ENCODE measurements around the gene C11orf86. TPM values are rescaled to one million over a fixed set of nuclear protein-coding genes. Genes with fewer than 3 reads are reported as not detected.

C11orf86 gene
- total and polyA plus RNA-seq, 2 experiments from 2014 or later, result 0.21 to 0.74 TPM

DNA sequence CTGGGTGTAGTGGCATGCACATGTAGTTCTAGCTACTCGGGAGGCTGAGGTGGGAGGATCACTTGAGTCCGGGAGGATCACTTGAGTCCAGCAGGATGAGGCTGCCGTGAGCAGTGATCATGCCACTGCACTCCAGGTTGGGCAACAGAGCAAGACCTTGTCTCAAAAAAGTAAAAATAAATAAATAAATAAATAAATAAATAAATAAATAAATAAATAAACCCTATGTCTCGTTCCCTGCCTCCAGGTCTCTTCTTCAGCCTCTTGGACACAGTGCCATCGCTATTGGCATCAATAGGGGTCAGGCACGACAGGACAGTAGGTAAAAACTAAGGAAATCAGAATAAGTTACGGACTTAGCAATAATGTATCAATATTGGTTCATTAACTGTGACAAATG is 24.5 kb downstream of the C11orf86 start:
- no peak for DNase-seq (ENCODE audit: low spot score)
- no peak overlapping the region for H3K4me3 Mint-ChIP-seq
- TF ChIP-seq POLR2AphosphoS5 (IDR thresholded peaks at IDR 0.05; ENCODE audit: low read depth), result no peak
- TF ChIP-seq, protein P1, sequence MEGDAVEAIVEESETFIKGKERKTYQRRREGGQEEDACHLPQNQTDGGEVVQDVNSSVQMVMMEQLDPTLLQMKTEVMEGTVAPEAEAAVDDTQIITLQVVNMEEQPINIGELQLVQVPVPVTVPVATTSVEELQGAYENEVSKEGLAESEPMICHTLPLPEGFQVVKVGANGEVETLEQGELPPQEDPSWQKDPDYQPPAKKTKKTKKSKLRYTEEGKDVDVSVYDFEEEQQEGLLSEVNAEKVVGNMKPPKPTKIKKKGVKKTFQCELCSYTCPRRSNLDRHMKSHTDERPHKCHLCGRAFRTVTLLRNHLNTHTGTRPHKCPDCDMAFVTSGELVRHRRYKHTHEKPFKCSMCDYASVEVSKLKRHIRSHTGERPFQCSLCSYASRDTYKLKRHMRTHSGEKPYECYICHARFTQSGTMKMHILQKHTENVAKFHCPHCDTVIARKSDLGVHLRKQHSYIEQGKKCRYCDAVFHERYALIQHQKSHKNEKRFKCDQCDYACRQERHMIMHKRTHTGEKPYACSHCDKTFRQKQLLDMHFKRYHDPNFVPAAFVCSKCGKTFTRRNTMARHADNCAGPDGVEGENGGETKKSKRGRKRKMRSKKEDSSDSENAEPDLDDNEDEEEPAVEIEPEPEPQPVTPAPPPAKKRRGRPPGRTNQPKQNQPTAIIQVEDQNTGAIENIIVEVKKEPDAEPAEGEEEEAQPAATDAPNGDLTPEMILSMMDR (conservative IDR thresholded peaks at IDR 0.05; ENCODE audit: low read depth in 2 of 2), result no peak
- no peak for TF ChIP-seq CREB1 (CRISPR knock-in tag; IDR thresholded peaks at IDR 0.05; ENCODE audit: low read depth)
- TF ChIP-seq, protein P2, sequence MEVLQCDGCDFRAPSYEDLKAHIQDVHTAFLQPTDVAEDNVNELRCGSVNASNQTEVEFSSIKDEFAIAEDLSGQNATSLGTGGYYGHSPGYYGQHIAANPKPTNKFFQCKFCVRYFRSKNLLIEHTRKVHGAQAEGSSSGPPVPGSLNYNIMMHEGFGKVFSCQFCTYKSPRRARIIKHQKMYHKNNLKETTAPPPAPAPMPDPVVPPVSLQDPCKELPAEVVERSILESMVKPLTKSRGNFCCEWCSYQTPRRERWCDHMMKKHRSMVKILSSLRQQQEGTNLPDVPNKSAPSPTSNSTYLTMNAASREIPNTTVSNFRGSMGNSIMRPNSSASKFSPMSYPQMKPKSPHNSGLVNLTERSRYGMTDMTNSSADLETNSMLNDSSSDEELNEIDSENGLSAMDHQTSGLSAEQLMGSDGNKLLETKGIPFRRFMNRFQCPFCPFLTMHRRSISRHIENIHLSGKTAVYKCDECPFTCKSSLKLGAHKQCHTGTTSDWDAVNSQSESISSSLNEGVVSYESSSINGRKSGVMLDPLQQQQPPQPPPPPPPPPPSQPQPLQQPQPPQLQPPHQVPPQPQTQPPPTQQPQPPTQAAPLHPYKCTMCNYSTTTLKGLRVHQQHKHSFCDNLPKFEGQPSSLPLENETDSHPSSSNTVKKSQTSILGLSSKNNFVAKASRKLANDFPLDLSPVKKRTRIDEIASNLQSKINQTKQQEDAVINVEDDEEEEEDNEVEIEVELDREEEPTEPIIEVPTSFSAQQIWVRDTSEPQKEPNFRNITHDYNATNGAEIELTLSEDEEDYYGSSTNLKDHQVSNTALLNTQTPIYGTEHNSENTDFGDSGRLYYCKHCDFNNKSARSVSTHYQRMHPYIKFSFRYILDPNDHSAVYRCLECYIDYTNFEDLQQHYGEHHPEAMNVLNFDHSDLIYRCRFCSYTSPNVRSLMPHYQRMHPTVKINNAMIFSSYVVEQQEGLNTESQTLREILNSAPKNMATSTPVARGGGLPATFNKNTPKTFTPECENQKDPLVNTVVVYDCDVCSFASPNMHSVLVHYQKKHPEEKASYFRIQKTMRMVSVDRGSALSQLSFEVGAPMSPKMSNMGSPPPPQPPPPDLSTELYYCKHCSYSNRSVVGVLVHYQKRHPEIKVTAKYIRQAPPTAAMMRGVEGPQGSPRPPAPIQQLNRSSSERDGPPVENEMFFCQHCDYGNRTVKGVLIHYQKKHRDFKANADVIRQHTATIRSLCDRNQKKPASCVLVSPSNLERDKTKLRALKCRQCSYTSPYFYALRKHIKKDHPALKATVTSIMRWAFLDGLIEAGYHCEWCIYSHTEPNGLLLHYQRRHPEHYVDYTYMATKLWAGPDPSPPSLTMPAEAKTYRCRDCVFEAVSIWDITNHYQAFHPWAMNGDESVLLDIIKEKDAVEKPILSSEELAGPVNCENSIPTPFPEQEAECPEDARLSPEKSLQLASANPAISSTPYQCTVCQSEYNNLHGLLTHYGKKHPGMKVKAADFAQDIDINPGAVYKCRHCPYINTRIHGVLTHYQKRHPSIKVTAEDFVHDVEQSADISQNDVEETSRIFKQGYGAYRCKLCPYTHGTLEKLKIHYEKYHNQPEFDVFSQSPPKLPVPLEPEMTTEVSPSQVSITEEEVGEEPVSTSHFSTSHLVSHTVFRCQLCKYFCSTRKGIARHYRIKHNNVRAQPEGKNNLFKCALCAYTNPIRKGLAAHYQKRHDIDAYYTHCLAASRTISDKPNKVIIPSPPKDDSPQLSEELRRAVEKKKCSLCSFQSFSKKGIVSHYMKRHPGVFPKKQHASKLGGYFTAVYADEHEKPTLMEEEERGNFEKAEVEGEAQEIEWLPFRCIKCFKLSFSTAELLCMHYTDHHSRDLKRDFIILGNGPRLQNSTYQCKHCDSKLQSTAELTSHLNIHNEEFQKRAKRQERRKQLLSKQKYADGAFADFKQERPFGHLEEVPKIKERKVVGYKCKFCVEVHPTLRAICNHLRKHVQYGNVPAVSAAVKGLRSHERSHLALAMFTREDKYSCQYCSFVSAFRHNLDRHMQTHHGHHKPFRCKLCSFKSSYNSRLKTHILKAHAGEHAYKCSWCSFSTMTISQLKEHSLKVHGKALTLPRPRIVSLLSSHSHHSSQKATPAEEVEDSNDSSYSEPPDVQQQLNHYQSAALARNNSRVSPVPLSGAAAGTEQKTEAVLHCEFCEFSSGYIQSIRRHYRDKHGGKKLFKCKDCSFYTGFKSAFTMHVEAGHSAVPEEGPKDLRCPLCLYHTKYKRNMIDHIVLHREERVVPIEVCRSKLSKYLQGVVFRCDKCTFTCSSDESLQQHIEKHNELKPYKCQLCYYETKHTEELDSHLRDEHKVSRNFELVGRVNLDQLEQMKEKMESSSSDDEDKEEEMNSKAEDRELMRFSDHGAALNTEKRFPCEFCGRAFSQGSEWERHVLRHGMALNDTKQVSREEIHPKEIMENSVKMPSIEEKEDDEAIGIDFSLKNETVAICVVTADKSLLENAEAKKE (CRISPR knock-in tag; IDR thresholded peaks at IDR 0.05), result no peak
- TF ChIP-seq, protein P3, sequence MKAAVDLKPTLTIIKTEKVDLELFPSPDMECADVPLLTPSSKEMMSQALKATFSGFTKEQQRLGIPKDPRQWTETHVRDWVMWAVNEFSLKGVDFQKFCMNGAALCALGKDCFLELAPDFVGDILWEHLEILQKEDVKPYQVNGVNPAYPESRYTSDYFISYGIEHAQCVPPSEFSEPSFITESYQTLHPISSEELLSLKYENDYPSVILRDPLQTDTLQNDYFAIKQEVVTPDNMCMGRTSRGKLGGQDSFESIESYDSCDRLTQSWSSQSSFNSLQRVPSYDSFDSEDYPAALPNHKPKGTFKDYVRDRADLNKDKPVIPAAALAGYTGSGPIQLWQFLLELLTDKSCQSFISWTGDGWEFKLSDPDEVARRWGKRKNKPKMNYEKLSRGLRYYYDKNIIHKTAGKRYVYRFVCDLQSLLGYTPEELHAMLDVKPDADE (IDR thresholded peaks at IDR 0.05), result no peak
- no peak for TF ChIP-seq STAT1 (IDR thresholded peaks at IDR 0.05; ENCODE audit: unreplicated experiment)
- no peak for TF ChIP-seq ZNF331 (CRISPR knock-in tag; IDR thresholded peaks at IDR 0.05; ENCODE audit: low read depth)
- TF ChIP-seq NANOG (IDR thresholded peaks at IDR 0.05; ENCODE audit: borderline replicate concordance), result no peak
- TF ChIP-seq EZH2phosphoT487 (IDR thresholded peaks at IDR 0.05; ENCODE audit: unreplicated experiment), result no peak
- TF ChIP-seq JUNB (IDR thresholded peaks at IDR 0.05; ENCODE audit: unreplicated experiment), result no peak
- no peak for TF ChIP-seq EZH2 (IDR thresholded peaks at IDR 0.05; ENCODE audit: low read depth, unreplicated experiment)

More for the DNA sequence above, 24.5 kb downstream of the C11orf86 start:
- H3K4me1 Mint-ChIP-seq, result peaks cover 20% of the 10 kb centered on the region
- H4K20me1 ChIP-seq (replicated peaks; ENCODE audit: insufficient read depth), result no peaks in the 10 kb centered on the region
- no peak for ATAC-seq
- peaks cover 6% of the 10 kb centered on the region; the same call in 1 of the 2 replicates for H3F3A ChIP-seq (replicated peaks; ENCODE audit: low read depth)
- H3K36me3 ChIP-seq (ENCODE audit: insufficient read depth), result no peaks in the 10 kb centered on the region
- H3K79me2 ChIP-seq (replicated peaks; ENCODE audit: insufficient read depth), result no peaks in the 10 kb centered on the region
- peaks cover 22% of the 10 kb centered on the region for H3K4me1 ChIP-seq (ENCODE audit: insufficient read depth)
- H2AFZ ChIP-seq, result no peak overlapping the region
- no peaks in the 10 kb centered on the region for H3K27me3 ChIP-seq (ENCODE audit: insufficient read depth)
- no peaks in the 10 kb centered on the region for H3K9me2 ChIP-seq (ENCODE audit: insufficient read depth)
- H3K9me3 Mint-ChIP-seq, result no peaks in the 10 kb centered on the region
- no peak overlapping the region for H3K27ac Mint-ChIP-seq
- H3K27ac ChIP-seq (ENCODE audit: low read depth), result no peak overlapping the region
- no peaks in the 10 kb centered on the region for H3K36me3 Mint-ChIP-seq (ENCODE audit: low read depth)
- H3K27me3 Mint-ChIP-seq (ENCODE audit: insufficient read depth, low read depth, poor library complexity), result peaks cover 10% of the 10 kb centered on the region
- no peak overlapping the region for H3K4me2 ChIP-seq
- no peak overlapping the region for H3K4me3 ChIP-seq
